ENCODE data around the gene PTPRD.

Gene PTPRD

GRCh38 chr9:10260501-10260900, 352.3 kb downstream of the PTPRD start:
- no peak for DNase-seq

- DNase-seq, result no peak
These were observed 353.1 kb downstream of the PTPRD start for GRCh38 chr9:10259668-10260067.

DNA sequence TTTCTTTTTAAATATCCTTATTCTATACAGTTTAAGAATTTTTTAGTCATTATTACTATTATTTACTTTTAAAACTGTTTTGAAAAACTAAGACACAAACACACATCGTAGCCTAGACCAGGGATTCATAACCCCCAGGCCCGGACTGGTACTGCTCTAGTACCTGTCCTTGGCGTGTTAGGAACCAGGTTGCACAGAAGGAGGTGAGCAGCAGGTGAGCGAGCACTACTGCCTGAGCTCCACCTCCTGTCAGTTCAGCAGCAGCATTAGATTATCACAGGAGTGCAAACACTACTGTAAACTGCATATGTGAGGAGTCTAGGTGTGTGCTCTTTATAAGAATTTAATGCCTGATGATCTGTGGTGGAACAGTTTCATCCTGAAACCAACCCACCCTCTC, 357.0 kb downstream of the PTPRD start:
- no peak for DNase-seq

GRCh38 chr9:10254338-10254737, 358.5 kb downstream of the PTPRD start:
- no peak for DNase-seq

DNA sequence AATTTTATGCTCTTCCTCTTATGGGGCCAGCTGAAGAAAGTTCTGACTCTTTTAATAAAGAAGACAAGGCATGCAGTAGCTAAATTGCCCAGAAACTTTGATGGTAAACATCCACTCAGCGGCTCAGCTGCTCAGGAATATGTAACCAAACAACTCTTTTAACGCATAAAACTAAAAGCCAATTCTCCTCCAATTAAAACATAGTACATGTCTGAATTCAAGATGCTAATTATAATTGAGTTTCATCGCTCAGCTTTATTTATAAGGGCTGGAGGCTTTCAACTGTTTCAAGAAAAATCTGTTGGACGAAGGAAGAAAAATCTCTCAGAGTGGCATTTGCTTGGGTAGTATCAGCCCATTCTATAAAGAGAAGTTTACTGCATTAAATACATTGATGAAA, 359.5 kb downstream of the PTPRD start:
- no peak for DNase-seq

- DNase-seq, result no peak
These were observed 360.6 kb downstream of the PTPRD start for GRCh38 chr9:10252174-10252573.

GRCh38 chr9:10251490-10251889, 361.3 kb downstream of the PTPRD start:
- no peak for DNase-seq

- DNase-seq, result no peak
These were observed 362.6 kb downstream of the PTPRD start for GRCh38 chr9:10250219-10250618.

- DNase-seq, result no peak
These were observed 363.9 kb downstream of the PTPRD start for GRCh38 chr9:10248890-10249289.

GRCh38 chr9:10242255-10242654, 370.5 kb downstream of the PTPRD start:
- DNase-seq, result no peak

- no peak for DNase-seq
These were observed 374.7 kb downstream of the PTPRD start for GRCh38 chr9:10238087-10238486.

DNA sequence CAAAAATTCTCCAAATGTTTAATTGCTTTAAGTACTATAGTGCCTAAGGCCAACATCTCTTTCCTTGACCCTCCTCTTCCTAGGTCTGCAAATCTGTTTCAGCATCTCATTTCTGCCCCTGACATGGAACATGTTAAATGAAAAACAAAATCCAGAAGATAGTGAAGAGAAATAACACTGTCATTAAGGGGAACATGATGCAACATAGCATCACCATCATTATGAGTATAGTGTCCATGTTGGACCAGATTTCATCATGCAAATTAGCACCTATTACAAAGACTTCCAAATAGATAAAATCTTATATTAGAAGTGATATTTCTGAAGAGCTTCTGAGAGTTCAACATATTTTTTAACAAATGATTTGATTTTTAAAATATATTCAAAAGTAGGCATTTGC, 375.2 kb downstream of the PTPRD start:
- DNase-seq, result no peak

DNA sequence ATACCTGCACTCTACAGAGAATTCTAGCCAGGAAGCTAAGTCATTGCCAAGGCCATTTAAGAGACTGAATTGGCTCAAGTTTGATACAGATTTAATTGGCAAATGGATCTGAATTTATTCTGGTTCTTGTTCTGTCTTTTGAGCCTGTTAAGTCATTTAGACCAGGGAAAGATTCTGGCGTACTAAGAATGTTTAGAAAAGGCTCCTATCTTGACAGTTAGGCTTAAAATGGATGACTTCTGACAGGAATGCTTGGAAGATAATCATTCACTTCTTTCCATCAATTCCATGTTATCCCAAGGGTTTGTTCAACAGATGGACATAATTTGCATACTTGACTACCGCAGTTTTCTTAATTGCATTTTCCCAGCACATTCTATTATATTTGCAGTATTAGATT, 376.6 kb downstream of the PTPRD start:
- no peak for DNase-seq

GRCh38 chr9:10235376-10235775, 377.4 kb downstream of the PTPRD start:
- DNase-seq, result no peak

DNA sequence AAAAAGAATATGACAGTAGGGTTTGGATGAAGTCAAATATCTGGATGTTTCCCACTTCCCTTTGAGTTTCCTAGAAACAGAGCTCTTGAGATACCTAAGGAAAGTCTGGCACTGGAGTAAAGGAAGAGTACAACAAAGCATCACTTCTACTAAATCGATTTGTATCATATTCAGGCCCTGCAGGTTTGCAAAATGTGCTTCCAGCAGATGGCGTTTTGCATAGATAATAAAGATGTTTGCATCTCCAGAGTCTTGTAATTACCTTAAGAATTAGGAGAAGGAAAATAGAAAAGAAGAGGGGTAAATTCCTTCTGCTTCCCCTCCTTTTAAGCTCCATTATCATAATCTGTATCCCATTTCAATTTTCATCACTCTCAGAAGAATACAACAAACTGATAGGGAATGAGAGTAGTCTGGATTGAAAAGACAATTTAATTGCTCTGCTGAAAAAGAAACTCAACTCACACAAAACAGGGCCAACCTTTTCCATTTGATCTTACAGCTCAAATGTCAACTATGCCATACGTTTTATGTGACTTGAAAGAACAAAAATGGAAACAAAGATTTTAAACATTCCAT, 380.4 kb downstream of the PTPRD start:
- no peak for DNase-seq

- DNase-seq, result no peak
These were observed 382.3 kb downstream of the PTPRD start for GRCh38 chr9:10230512-10230911.

DNA sequence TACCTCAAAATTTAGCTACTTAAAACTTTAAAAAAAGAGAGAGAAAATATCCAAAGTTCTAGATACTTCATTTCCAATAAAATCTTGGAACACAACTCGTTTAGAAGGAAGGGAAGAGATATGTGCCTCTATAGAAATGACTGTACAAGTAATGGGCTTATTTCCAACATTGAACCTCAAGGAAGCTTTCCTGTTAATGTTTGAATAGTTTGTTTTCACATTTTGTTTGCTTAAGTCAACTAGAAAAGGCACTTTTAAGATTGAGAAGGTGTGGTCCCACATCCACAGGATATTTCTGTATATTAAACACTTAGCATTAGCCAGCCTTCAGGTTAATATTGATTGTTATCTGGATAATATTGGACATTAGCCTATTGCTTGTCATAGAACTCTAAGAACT, 384.7 kb downstream of the PTPRD start:
- DNase-seq, result no peak

DNA sequence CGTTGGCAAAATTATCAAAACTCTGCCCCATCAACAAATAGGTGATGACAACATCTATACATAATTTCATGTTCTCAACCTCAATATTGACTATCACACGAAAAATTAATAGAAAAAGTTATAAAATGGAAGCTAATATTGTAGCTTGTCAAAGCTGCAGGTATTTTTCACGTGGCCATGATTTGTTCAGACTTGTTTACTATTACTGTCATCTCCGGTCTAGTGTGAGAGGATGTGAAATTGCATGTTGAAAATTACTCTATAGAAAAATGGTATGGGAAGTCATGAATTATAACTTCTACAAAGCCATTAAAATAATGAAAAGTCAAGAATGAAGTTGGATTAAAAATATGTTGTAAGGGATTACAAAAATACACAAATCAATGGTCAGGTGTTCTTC, 385.8 kb downstream of the PTPRD start:
- DNase-seq, result no peak

GRCh38 chr9:10212702-10213101, 400.1 kb downstream of the PTPRD start:
- DNase-seq, result no peak

DNA sequence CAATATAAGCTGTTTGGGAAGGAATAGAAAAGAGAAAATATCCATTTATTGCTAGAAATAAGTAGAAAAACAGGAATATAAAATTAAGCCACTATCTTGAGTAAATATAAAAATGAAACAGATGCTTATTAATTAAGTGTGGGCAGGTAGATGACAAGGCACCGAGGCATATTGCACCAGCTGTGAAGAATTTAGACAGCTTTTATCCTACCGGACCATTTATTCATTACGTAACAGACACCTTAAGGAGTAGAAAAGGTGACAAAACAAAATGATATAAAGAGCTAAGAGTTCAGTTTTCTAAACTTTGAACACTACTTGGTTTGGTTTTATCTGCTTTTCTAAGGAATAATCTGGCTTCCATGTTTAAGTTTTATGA, 404.1 kb downstream of the PTPRD start:
- DNase-seq, result no peak

DNA sequence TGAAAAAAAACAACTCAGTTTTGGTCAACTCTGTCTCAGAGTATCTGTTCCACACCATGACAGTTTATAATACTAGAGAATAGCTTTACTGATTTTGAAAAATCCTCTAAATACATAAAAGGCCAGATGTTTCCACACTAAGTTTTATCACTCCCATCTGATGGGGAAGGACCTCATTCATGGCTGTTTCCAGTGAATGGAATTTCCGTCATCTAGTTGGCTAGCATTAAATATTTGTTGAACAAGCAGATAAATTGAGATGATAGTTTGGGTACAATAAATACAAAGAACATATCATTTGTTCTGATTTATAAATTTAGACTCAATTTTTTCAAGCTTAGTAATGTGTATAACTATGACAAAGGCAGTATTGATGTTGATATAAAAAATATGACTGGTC, 408.5 kb downstream of the PTPRD start:
- DNase-seq, result no peak

GRCh38 chr9:10173561-10173960, 439.2 kb downstream of the PTPRD start:
- no peak for DNase-seq

DNA sequence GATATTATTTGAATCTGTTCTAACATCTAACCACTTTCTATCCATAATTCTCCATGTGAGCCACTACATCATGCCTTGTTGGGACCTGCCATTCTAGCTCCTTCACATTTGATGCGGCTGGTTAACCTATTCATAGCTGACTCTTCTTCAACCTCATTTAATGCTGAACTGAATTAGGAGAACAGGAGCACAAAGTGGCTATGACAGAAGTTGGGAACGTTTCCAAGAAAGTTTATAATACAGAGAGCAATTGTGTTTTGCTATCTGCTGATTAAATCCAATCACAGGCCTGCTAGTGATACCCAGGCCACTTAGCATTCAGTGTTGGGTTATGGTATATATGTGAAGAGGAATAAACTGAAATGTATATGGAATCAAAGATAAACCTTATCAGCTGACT, 440.3 kb downstream of the PTPRD start:
- DNase-seq, result no peak

GRCh38 chr9:10168241-10168640, 444.6 kb downstream of the PTPRD start:
- no peak for DNase-seq

DNA sequence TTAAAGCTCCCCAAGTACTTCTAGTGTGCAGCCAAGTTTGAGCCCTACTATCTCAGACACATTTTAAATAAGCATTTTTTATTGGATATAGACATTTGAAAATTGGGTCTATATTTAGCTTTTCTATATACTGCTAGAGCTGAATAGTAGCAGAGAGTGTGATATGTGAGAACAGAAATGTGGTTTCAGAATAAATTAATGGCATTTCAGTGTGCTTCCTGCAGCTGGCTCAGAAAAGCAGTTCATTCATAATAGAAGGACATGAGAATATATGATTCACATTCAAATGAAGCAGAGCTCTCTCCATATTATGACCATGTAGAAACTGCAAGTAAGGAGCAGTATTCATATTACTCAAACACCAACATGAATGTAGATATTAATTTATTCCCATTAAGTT, 464.0 kb downstream of the PTPRD start:
- DNase-seq, result no peak
